K562 (cell line): ENCODE data around the gene FCHSD1. TPM values are rescaled to one million over a fixed set of nuclear protein-coding genes. Genes with fewer than 3 reads are reported as not detected.

Source experiments
- ATAC-seq: fragments of 200-7000 bp; cut with Tn5 transposase; 3 replicates; pipeline ENCODE4 v1.9.1; 2020; ENCODE audit warnings: moderate library complexity
- BruUV-seq: library from RNA; stranded (reverse); fragments of 400-500 nt; replicated peaks from 2 replicates; lab custom pipeline; 2021; lab: Mats Ljungman, UMichigan
- CTCF ChIA-PET: fragments of 300-600 bp; formaldehyde crosslinking; extraction: SDS; loops from one replicate; lab custom pipeline; 2021; ENCODE audit warnings: low intra/inter-chr PET ratio; lab: Yijun Ruan, JAX
- POLR2A ChIA-PET: fragments of 300-600, 350-650 bp; sonication (Branson Sonifier 250); formaldehyde crosslinking; extraction: SDS; loops from one replicate; lab custom pipeline; 2021; ENCODE audit warnings: antibody characterized with exemption, inconsistent platforms; lab: Yijun Ruan, JAX
- DNase-seq, 4 experiments: peaks; one replicate each; pipeline versions ENCODE4 v3.0.0 to v3.0.0-alpha.2; 2011 to 2018; ENCODE audit warnings: low spot score in 3 of 4, mixed read lengths in 3 of 4; ENCODE audit errors: extremely low read depth in 1 of 4
- FAIRE-seq: peaks from 2 replicates; lab custom pipeline; 2011; peaks lifted over from hg19 to GRCh38; lab: Jason Lieb, UNC
- H2AFZ ChIP-seq: 2 replicates; pipeline ENCODE4 v1.6.0; 2011; ENCODE audit warnings: low read depth, low read length, control low read depth, inconsistent platforms
- H3K27ac ChIP-seq: fragments of 200-600 bp; 3 replicates; pipeline ENCODE4 v1.8.0; 2011; ENCODE audit warnings: low read depth, mild to moderate bottlenecking, control low read depth, inconsistent platforms, low read length, moderate library complexity, mixed read lengths; ENCODE audit errors: extremely low read depth
- H3K27me3 ChIP-seq, 2 experiments: fragments of 300-600 bp in 1 of 2; 2 replicates in 1 of 2; 3 replicates in 1 of 2; pipeline versions ENCODE4 v1.6.0 to v1.8.0; 2011; ENCODE audit warnings: inconsistent platforms in 2 of 2, low read length in 2 of 2, mild to moderate bottlenecking in 1 of 2, mixed read lengths in 1 of 2, moderate library complexity in 1 of 2; ENCODE audit not compliant: control insufficient read depth in 2 of 2, insufficient read depth in 2 of 2
- H3K36me3 ChIP-seq: fragments of 300-600 bp; 3 replicates; pipeline ENCODE4 v1.8.0; 2011; ENCODE audit warnings: mild to moderate bottlenecking, low read length, inconsistent platforms; ENCODE audit not compliant: control insufficient read depth, insufficient read depth
- H3K4me1 ChIP-seq, 2 experiments: fragments of 200-600 bp in 1 of 2; replicated peaks in 1 of 2; 2 replicates in 1 of 2; 3 replicates in 1 of 2; pipeline versions ENCODE4 v1.5.1 to v1.8.0; 2011; ENCODE audit warnings: inconsistent platforms in 2 of 2, low read length in 2 of 2, mild to moderate bottlenecking in 1 of 2, mixed read lengths in 1 of 2, moderate library complexity in 1 of 2; ENCODE audit not compliant: control insufficient read depth in 2 of 2, insufficient read depth in 2 of 2
- H3K4me2 ChIP-seq: 2 replicates; pipeline ENCODE4 v1.6.1; 2011; ENCODE audit warnings: low read length, control low read depth, inconsistent platforms, mixed read lengths; ENCODE audit not compliant: insufficient read depth
- H3K4me3 ChIP-seq: fragments of 200-600 bp; sonication (generic), shearing (Covaris generic); 2 replicates; pipeline ENCODE4 v1.5.1; 2016; ENCODE audit warnings: control low read depth, inconsistent platforms
- H3K79me2 ChIP-seq: fragments of 200-600 bp; 3 replicates; pipeline ENCODE4 v1.8.0; 2011; ENCODE audit warnings: low read length, inconsistent platforms; ENCODE audit not compliant: control insufficient read depth, insufficient read depth
- H3K9ac ChIP-seq, 2 experiments: 2 replicates each; pipeline versions ENCODE4 v1.6.0 to v1.6.1; 2011; ENCODE audit warnings: low read depth in 2 of 2, low read length in 2 of 2, control low read depth in 1 of 2, inconsistent platforms in 1 of 2, mild to moderate bottlenecking in 1 of 2, mixed read lengths in 1 of 2; ENCODE audit not compliant: insufficient read depth in 1 of 2
- H3K9me1 ChIP-seq: one replicate; pipeline ENCODE4 v1.6.0; 2011; ENCODE audit warnings: inconsistent platforms, mild to moderate bottlenecking, low read length, moderate library complexity; ENCODE audit not compliant: control insufficient read depth, insufficient read depth
- H3K9me3 ChIP-seq: replicated peaks from 2 replicates; pipeline ENCODE4 v1.5.1; 2011; ENCODE audit warnings: low read depth, low read length, inconsistent platforms; ENCODE audit not compliant: control insufficient read depth, insufficient read depth
- H4K20me1 ChIP-seq: replicated peaks from 2 replicates; pipeline ENCODE4 v1.6.1; 2011; ENCODE audit warnings: low read length, inconsistent platforms, mixed read lengths; ENCODE audit not compliant: control insufficient read depth, insufficient read depth
- ARID3B ChIP-seq: fragments of 250-450 bp; sonication (Bioruptor Pico); IDR thresholded peaks from 2 replicates; pipeline ENCODE4 v1.4.0; 2020; ENCODE audit warnings: borderline replicate concordance
- BRD4 ChIP-seq: fragments of 200-600 bp; sonication (generic); IDR thresholded peaks from 2 replicates; pipeline ENCODE4 v1.6.1; 2017; ENCODE audit warnings: inconsistent platforms
- KLF10 ChIP-seq: fragments of 250-450 bp; sonication (Bioruptor Pico); IDR thresholded peaks from 2 replicates; pipeline ENCODE4 v1.6.1; 2021; ENCODE audit warnings: matching md5 sums
- LEF1 ChIP-seq: fragments of 450-650 bp; IDR thresholded peaks from 2 replicates; pipeline ENCODE4 v1.6.1; 2016; ENCODE audit warnings: mild to moderate bottlenecking
- MBD2 ChIP-seq: sonication (generic); IDR thresholded peaks from 2 replicates; pipeline ENCODE4 v1.6.1; 2016; ENCODE audit warnings: low read depth, borderline replicate concordance
- NRF1 ChIP-seq, 2 experiments: fragments of 450-650 bp; IDR thresholded peaks in 1 of 2; conservative IDR thresholded peaks in 1 of 2; 2 replicates each; pipeline ENCODE4 v1.6.1; 2014; ENCODE audit warnings: mild to moderate bottlenecking in 2 of 2
- SAFB2 ChIP-seq: fragments of 200-400 bp; formaldehyde crosslinking; IDR thresholded peaks from 2 replicates; pipeline ENCODE4 v1.6.1; 2018; ENCODE audit warnings: borderline replicate concordance, low read length, low read depth, moderate library complexity; ENCODE audit not compliant: severe bottlenecking
- SMARCA4 ChIP-seq: fragments of 450-650 bp; IDR thresholded peaks from 2 replicates; pipeline ENCODE4 v1.6.1; 2016
- ZNF143 ChIP-seq: sonication (generic); formaldehyde crosslinking; IDR thresholded peaks from 2 replicates; pipeline ENCODE4 v1.9.0; 2022; ENCODE audit warnings: mild to moderate bottlenecking, missing genetic modification reagents
- ZNF3 ChIP-seq: fragments of 250-450 bp; sonication (Bioruptor Pico); IDR thresholded peaks from 2 replicates; pipeline ENCODE4 v1.5.0; 2021; ENCODE audit warnings: mild to moderate bottlenecking, moderate library complexity
- ZNF347 ChIP-seq: fragments of 450-650 bp; formaldehyde crosslinking; IDR thresholded peaks from 2 replicates; pipeline ENCODE4 v1.4.0; 2020; ENCODE audit warnings: low read depth, mild to moderate bottlenecking, moderate library complexity
- ZNF444 ChIP-seq: fragments of 250-450 bp; sonication (Bioruptor Pico); IDR thresholded peaks from 2 replicates; pipeline ENCODE4 v1.4.0; 2020; ENCODE audit warnings: mild to moderate bottlenecking, moderate library complexity
- WGBS: fragments of 100-300 bp; shearing (Covaris generic); methylation state at CpG from one replicate; pipeline ENCODE4 v1.1.6; 2016; ENCODE audit warnings: low coverage, mixed read lengths; ENCODE audit not compliant: insufficient coverage; ENCODE audit errors: missing lambda C conversion rate; 5-methylcytosine and 5-hydroxymethylcytosine counted together
- in situ Hi-C: fragments of 300-500 bp; cut with MboI; formaldehyde crosslinking; loops from 4 replicates; pipeline ENCODE4 v1.15.0; 2018; ENCODE audit warnings: inconsistent platforms, mixed read lengths
- intact Hi-C: fragments of 100-400 bp; cut with micrococcal nuclease; formaldehyde crosslinking; loops from 2 replicates; pipeline ENCODE4 v1.14.2; 2022
- polyA plus RNA-seq, 8 experiments: library from polyadenylated mRNA; depleted of rRNA in 4 of 8; stranded (reverse) in 5 of 8; unstranded in 3 of 8; fragments of >200 nt; fragmentation: Nextera tagmentation in 2 of 8; fragmentation: Illumina TruSeq in 1 of 8; extraction: Ambion mirVana in 2 of 8; extraction: Trizol in 1 of 8; gene quantifications; 2 replicates each; pipeline versions ENCODE4 v1.2.1 to v1.2.3, GENCODE V29; 2011 to 2014; ENCODE audit warnings: inconsistent platforms in 1 of 8, missing spikeins in 1 of 8
- total RNA-seq, 7 experiments: library from RNA; depleted of rRNA in 6 of 7; stranded (reverse); fragments of >200 nt in 6 of 7; fragmentation: Illumina TruSeq in 2 of 7; extraction: Trizol in 2 of 7; gene quantifications; 2 replicates each; pipeline versions ENCODE4 v1.2.1 to v1.2.3, GENCODE V29; 2011 to 2021; ENCODE audit warnings: low replicate concordance in 1 of 7
- TF ChIP-seq, protein P1 (sequence below): fragments of 450-650 bp; formaldehyde crosslinking; IDR thresholded peaks from 2 replicates; pipeline ENCODE4 v1.4.0; 2020; ENCODE audit warnings: mild to moderate bottlenecking, moderate library complexity
- TF ChIP-seq, protein P2 (sequence below): fragments of 450-650 bp; IDR thresholded peaks from 2 replicates; pipeline ENCODE4 v1.6.1; 2016; ENCODE audit warnings: borderline replicate concordance
- TF ChIP-seq, protein P3 (sequence below): fragments of 250-450 bp; sonication (Bioruptor Pico); IDR thresholded peaks from 2 replicates; pipeline ENCODE4 v1.5.0; 2020; ENCODE audit warnings: mild to moderate bottlenecking

The FCHSD1 gene
- total and polyA plus RNA-seq, 9 of the 15 experiments (the other 6 are each of a cell fraction or from before 2014, with no cell fraction given): 0.35 to 37.5 (median 13.6) TPM

DNA sequence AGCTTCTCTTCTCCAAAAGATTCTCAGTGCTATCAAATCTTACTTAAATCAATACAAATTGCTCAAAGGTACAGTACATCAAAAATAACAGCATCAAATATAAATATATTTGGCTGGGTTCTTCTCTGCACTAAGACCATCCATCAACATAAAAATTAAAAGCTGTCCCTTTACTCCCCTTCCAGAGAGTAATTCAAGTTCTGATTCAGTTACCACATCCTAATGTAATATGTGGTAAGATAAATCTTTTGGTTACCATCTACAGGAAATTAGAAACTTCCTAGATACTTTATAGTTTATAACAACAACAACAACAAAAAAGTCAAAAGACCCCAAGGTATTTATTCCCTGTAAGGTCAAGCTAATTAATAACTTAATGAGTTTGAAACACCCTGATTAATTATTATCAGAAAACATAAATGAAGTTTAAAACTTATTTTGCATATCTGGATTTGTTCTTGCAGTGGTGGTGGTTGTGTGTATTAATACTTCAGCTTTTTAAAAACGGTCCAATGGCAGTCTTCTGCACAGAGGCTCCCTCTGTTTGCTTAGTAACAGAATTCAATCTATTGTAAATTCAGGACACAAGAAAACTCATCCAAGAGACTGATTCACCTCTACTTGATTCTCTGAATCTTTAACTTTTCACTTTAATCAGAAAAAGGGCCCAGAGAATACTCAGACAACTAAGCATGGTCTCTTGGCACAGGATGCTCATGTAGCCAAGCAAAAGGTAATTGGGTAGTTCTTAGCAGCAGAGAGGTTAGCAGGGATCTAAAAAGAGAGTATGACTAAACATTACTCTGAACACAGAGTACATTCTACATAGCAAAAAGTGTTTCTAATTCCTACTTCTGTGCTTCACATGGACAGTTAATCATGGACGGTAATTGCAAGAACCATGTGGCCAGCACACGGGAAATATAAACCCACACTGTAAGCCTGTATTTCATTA lies 52.5 kb downstream of the FCHSD1 start:
- Histone ChIP-seq H3K79me2 (peaks cover 97% of the 10 kb centered on the region), H3K27ac (0 out of 3 replicates have a peak overlapping the region, but pooled peaks have one; percentile 11), H3K9me3 (no peaks in the 10 kb centered on the region), H3K9ac (no peak overlapping the region), H3K4me2 (no peak overlapping the region), H3K27me3 (no peaks in the 10 kb centered on the region), H3K36me3 (peaks cover 58% of the 10 kb centered on the region), H3K4me1 (peaks cover 6 to 33% of the 10 kb centered on the region in 2 experiments; a peak in 3 of 5 replicates), H4K20me1 (0 out of 2 replicates have a peak, but pooled peaks cover 7% of the 10 kb centered on the region), H3K9me1 (no peaks in the 10 kb centered on the region), H3K4me3 (no peak overlapping the region), H2AFZ (no peak overlapping the region)
- ATAC-seq: peak; percentile 36
- WGBS: 59% methylated on average over 3 of the region's 3 CpGs
- DNase-seq: no peak
- no TSS peak for BruUV-seq
- FAIRE-seq: no peak
- POLR2A ChIA-PET: interaction anchor here (0.6 to 3.1 kb wide), 5 partner anchors 10 to 701 kb away, joined by 3 to 16 read pairs (median 4); partner anchors contain the start of genes DIAPH1 and PCDHGB1
- intact Hi-C loops (no loop called here), in situ Hi-C loops (no loop called here)
- CTCF ChIA-PET: no interaction called here
- no peak for TF ChIP-seq BRD4
- TF ChIP-seq ZNF143 (CRISPR knock-in tag): no peak
- no peak for TF ChIP-seq KLF10 (CRISPR knock-in tag)
- no peak for TF ChIP-seq LEF1
- TF ChIP-seq ARID3B: no peak
- TF ChIP-seq, protein P1, sequence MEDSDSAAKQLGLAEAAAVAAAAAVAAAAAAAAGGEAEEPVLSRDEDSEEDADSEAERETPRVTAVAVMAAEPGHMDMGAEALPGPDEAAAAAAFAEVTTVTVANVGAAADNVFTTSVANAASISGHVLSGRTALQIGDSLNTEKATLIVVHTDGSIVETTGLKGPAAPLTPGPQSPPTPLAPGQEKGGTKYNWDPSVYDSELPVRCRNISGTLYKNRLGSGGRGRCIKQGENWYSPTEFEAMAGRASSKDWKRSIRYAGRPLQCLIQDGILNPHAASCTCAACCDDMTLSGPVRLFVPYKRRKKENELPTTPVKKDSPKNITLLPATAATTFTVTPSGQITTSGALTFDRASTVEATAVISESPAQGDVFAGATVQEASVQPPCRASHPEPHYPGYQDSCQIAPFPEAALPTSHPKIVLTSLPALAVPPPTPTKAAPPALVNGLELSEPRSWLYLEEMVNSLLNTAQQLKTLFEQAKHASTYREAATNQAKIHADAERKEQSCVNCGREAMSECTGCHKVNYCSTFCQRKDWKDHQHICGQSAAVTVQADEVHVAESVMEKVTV (CRISPR knock-in tag): no peak
- no peak for TF ChIP-seq MBD2
- no peak for TF ChIP-seq NRF1 (conservative IDR thresholded peaks at IDR 0.05 in 1 of 2, IDR thresholded peaks at IDR 0.05 in 1 of 2)
- TF ChIP-seq ZNF444 (CRISPR knock-in tag): no peak
- TF ChIP-seq, protein P2, sequence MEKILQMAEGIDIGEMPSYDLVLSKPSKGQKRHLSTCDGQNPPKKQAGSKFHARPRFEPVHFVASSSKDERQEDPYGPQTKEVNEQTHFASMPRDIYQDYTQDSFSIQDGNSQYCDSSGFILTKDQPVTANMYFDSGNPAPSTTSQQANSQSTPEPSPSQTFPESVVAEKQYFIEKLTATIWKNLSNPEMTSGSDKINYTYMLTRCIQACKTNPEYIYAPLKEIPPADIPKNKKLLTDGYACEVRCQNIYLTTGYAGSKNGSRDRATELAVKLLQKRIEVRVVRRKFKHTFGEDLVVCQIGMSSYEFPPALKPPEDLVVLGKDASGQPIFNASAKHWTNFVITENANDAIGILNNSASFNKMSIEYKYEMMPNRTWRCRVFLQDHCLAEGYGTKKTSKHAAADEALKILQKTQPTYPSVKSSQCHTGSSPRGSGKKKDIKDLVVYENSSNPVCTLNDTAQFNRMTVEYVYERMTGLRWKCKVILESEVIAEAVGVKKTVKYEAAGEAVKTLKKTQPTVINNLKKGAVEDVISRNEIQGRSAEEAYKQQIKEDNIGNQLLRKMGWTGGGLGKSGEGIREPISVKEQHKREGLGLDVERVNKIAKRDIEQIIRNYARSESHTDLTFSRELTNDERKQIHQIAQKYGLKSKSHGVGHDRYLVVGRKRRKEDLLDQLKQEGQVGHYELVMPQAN: no peak
- no peak for TF ChIP-seq ZNF3 (CRISPR knock-in tag)
- TF ChIP-seq, protein P3, sequence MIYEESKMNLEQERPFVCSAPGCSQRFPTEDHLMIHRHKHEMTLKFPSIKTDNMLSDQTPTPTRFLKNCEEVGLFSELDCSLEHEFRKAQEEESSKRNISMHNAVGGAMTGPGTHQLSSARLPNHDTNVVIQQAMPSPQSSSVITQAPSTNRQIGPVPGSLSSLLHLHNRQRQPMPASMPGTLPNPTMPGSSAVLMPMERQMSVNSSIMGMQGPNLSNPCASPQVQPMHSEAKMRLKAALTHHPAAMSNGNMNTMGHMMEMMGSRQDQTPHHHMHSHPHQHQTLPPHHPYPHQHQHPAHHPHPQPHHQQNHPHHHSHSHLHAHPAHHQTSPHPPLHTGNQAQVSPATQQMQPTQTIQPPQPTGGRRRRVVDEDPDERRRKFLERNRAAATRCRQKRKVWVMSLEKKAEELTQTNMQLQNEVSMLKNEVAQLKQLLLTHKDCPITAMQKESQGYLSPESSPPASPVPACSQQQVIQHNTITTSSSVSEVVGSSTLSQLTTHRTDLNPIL (CRISPR knock-in tag): no peak
- no peak for TF ChIP-seq ZNF347 (CRISPR knock-in tag)
- no peak for TF ChIP-seq SMARCA4
- TF ChIP-seq SAFB2: no peak
